IMR-90 (cell line): ENCODE results near the gene MUC21. TPM values are rescaled to one million over a fixed set of nuclear protein-coding genes. Genes with fewer than 3 reads are reported as not detected.

Experiments
- ATAC-seq: fragments of 200-7000 bp; cut with Tn5 transposase; 2 replicates; pipeline ENCODE4 v1.9.1; 2020; ENCODE audit warnings: low read depth, mild to moderate bottlenecking, moderate library complexity
- BruUV-seq: library from RNA; stranded (reverse); fragments of 400-500 nt; replicated peaks from 2 replicates; lab custom pipeline; 2021; lab: Mats Ljungman, UMichigan
- CTCF ChIA-PET: fragments of 300-600 bp; formaldehyde crosslinking; extraction: SDS; loops from one replicate; lab custom pipeline; 2021; ENCODE audit warnings: antibody characterized with exemption; lab: Yijun Ruan, JAX
- POLR2A ChIA-PET: fragments of 300-600 bp; sonication (Branson Sonifier 250); formaldehyde crosslinking; loops from one replicate; lab custom pipeline; 2022; ENCODE audit warnings: antibody characterized with exemption; ENCODE audit not compliant: unreplicated experiment; lab: Charles Lee
- DNase-seq: peaks from one replicate; pipeline ENCODE4 v3.0.0; 2013
- H2AFZ ChIP-seq: replicated peaks from 2 replicates; pipeline ENCODE3; 2013; ENCODE audit warnings: low read length, mild to moderate bottlenecking; ENCODE audit not compliant: poor library complexity
- H2AK5ac ChIP-seq: 2 replicates; pipeline ENCODE4 v1.6.1; 2013; ENCODE audit warnings: low read depth, low read length, inconsistent platforms
- H2AK9ac ChIP-seq: replicated peaks from 2 replicates; pipeline ENCODE3; 2013; ENCODE audit warnings: mild to moderate bottlenecking, low read depth, low read length, moderate library complexity; ENCODE audit not compliant: poor library complexity
- H2BK120ac ChIP-seq: 2 replicates; pipeline ENCODE4 v1.6.1; 2013; ENCODE audit warnings: low read depth, low read length, inconsistent platforms
- H2BK15ac ChIP-seq: 3 replicates; pipeline ENCODE4 v1.6.1; 2013; ENCODE audit warnings: low read depth, low read length, inconsistent platforms
- H2BK20ac ChIP-seq: 2 replicates; pipeline ENCODE4 v1.6.1; 2013; ENCODE audit warnings: low read depth, mild to moderate bottlenecking, inconsistent platforms, low read length, moderate library complexity
- H2BK5ac ChIP-seq: 2 replicates; pipeline ENCODE4 v1.6.1; 2013; ENCODE audit warnings: mild to moderate bottlenecking, low read depth, low read length, inconsistent platforms; ENCODE audit not compliant: poor library complexity, severe bottlenecking
- H3K14ac ChIP-seq: replicated peaks from 2 replicates; pipeline ENCODE4 v1.6.1; 2013; ENCODE audit warnings: low read depth, low read length, inconsistent platforms
- H3K18ac ChIP-seq: 2 replicates; pipeline ENCODE4 v1.6.1; 2013; ENCODE audit warnings: low read depth, low read length, control low read depth
- H3K23ac ChIP-seq: 2 replicates; pipeline ENCODE4 v1.6.1; 2013; ENCODE audit warnings: low read depth, low read length, inconsistent platforms
- H3K27ac ChIP-seq: 2 replicates; pipeline ENCODE4 v1.5.1; 2013; ENCODE audit warnings: mild to moderate bottlenecking, control low read depth, low read length; ENCODE audit not compliant: insufficient read depth
- H3K27me3 ChIP-seq: 2 replicates; pipeline ENCODE4 v1.6.1; 2013; ENCODE audit warnings: low read length; ENCODE audit not compliant: control insufficient read depth, insufficient read depth
- H3K36me3 ChIP-seq: 2 replicates; pipeline ENCODE4 v1.6.1; 2013; ENCODE audit warnings: low read length, mixed read lengths; ENCODE audit not compliant: control insufficient read depth, insufficient read depth
- H3K4ac ChIP-seq: 2 replicates; pipeline ENCODE4 v1.6.1; 2013; ENCODE audit warnings: low read depth, low read length, inconsistent platforms
- H3K4me1 ChIP-seq: 2 replicates; pipeline ENCODE4 v1.6.1; 2013; ENCODE audit warnings: low read length, mixed read lengths; ENCODE audit not compliant: control insufficient read depth, insufficient read depth
- H3K4me2 ChIP-seq: 2 replicates; pipeline ENCODE4 v1.6.1; 2013; ENCODE audit warnings: low read depth, mild to moderate bottlenecking, control low read depth, low read length, moderate library complexity
- H3K4me3 ChIP-seq: 2 replicates; pipeline ENCODE4 v1.5.1; 2013; ENCODE audit warnings: low read depth, mild to moderate bottlenecking, control low read depth, low read length, moderate library complexity; ENCODE audit not compliant: insufficient read depth
- H3K56ac ChIP-seq: 2 replicates; pipeline ENCODE4 v1.6.1; 2013; ENCODE audit warnings: low read length, inconsistent platforms; ENCODE audit not compliant: insufficient read depth; ENCODE audit errors: extremely low read depth
- H3K79me1 ChIP-seq, 2 experiments: 2 replicates each; pipeline ENCODE4 v1.6.1; 2013; ENCODE audit warnings: low read length in 2 of 2, inconsistent platforms in 1 of 2, low read depth in 1 of 2
- H3K9ac ChIP-seq: 2 replicates; pipeline ENCODE4 v1.6.1; 2013; ENCODE audit warnings: low read depth, low read length, control low read depth
- H3K9me1 ChIP-seq: 2 replicates; pipeline ENCODE4 v1.6.1; 2013; ENCODE audit warnings: low read length, inconsistent platforms; ENCODE audit not compliant: insufficient read depth
- H3K9me3 ChIP-seq: 2 replicates; pipeline ENCODE4 v1.6.1; 2013; ENCODE audit warnings: low read length; ENCODE audit not compliant: control insufficient read depth, insufficient read depth
- H4K20me1 ChIP-seq: 2 replicates; pipeline ENCODE4 v1.6.1; 2013; ENCODE audit warnings: low read length, inconsistent platforms; ENCODE audit not compliant: insufficient read depth
- H4K5ac ChIP-seq: 2 replicates; pipeline ENCODE4 v1.6.1; 2013; ENCODE audit warnings: mild to moderate bottlenecking, low read depth, low read length, control low read depth
- H4K8ac ChIP-seq, 2 experiments: 2 replicates each; pipeline ENCODE4 v1.6.1; 2013; ENCODE audit warnings: low read depth in 2 of 2, low read length in 2 of 2, control low read depth in 1 of 2, inconsistent platforms in 1 of 2
- H4K91ac ChIP-seq: 2 replicates; pipeline ENCODE4 v1.6.1; 2013; ENCODE audit warnings: low read depth, low read length, inconsistent platforms; ENCODE audit not compliant: insufficient read depth
- BHLHE40 ChIP-seq: fragments of 150-350 bp; IDR thresholded peaks from 2 replicates; pipeline ENCODE4 v1.6.1; 2016; ENCODE audit warnings: mild to moderate bottlenecking, low read depth, low read length
- CEBPB ChIP-seq: IDR thresholded peaks from 2 replicates; pipeline ENCODE4 v1.6.1; 2012; ENCODE audit warnings: low read depth, low read length, improper control_type of control experiment
- CTCF ChIP-seq: conservative IDR thresholded peaks from 2 replicates; pipeline ENCODE4 v1.5.1; 2012; ENCODE audit warnings: mild to moderate bottlenecking, low read depth, low read length, improper control_type of control experiment
- FOS ChIP-seq: fragments of 150-350 bp; IDR thresholded peaks from 2 replicates; pipeline ENCODE4 v1.6.1; 2016; ENCODE audit warnings: low read depth, low read length
- MAFK ChIP-seq: IDR thresholded peaks from 2 replicates; pipeline ENCODE4 v1.6.1; 2012; ENCODE audit warnings: low read depth, low read length, improper control_type of control experiment
- MAZ ChIP-seq: IDR thresholded peaks from 2 replicates; pipeline ENCODE4 v1.6.1; 2012; ENCODE audit warnings: low read depth, mild to moderate bottlenecking, low read length, improper control_type of control experiment, moderate library complexity, borderline replicate concordance
- MXI1 ChIP-seq: IDR thresholded peaks from 2 replicates; pipeline ENCODE4 v1.6.1; 2012; ENCODE audit warnings: low read depth, mild to moderate bottlenecking, low read length, moderate library complexity, borderline replicate concordance
- NFE2L2 ChIP-seq: fragments of 150-350 bp; IDR thresholded peaks from 2 replicates; pipeline ENCODE4 v1.6.1; 2016; ENCODE audit warnings: low read depth, mild to moderate bottlenecking, low read length
- POLR2A ChIP-seq: IDR thresholded peaks from 2 replicates; pipeline ENCODE4 v1.6.1; 2012; ENCODE audit warnings: mild to moderate bottlenecking, low read depth, low read length
- RAD21 ChIP-seq: IDR thresholded peaks from 2 replicates; pipeline ENCODE4 v1.6.1; 2012; ENCODE audit warnings: low read length, improper control_type of control experiment
- RCOR1 ChIP-seq: IDR thresholded peaks from 2 replicates; pipeline ENCODE4 v1.6.1; 2012; ENCODE audit warnings: mild to moderate bottlenecking, low read length, improper control_type of control experiment; ENCODE audit not compliant: insufficient replicate concordance
- RFX5 ChIP-seq: IDR thresholded peaks from 2 replicates; pipeline ENCODE4 v1.8.0; 2012; ENCODE audit warnings: low read depth, mild to moderate bottlenecking, low read length, moderate library complexity
- SMC3 ChIP-seq: fragments of 150-350 bp; IDR thresholded peaks from 2 replicates; pipeline ENCODE4 v1.6.1; 2016; ENCODE audit warnings: low read depth, mild to moderate bottlenecking, antibody characterized with exemption, low read length, moderate library complexity
- USF2 ChIP-seq: fragments of 150-350 bp; IDR thresholded peaks from 2 replicates; pipeline ENCODE4 v1.6.1; 2017; ENCODE audit warnings: mild to moderate bottlenecking, antibody characterized with exemption, low read length, low read depth
- WGBS, 2 experiments: methylation state at CpG; one replicate each; pipeline versions ENCODE4 v1.1.5 to v1.1.7; 2013; ENCODE audit warnings: missing lambda C conversion rate in 2 of 2; ENCODE audit not compliant: insufficient read length in 1 of 2; ENCODE audit errors: extremely low coverage in 2 of 2; 5-methylcytosine and 5-hydroxymethylcytosine counted together
- dilution Hi-C: fragments of 300-500 bp; cut with HindIII; formaldehyde crosslinking; loops from one replicate; pipeline ENCODE4 v1.14.3; 2018; ENCODE audit warnings: low sequenced_read_pairs; ENCODE audit not compliant: unreplicated experiment
- in situ Hi-C: fragments of 300-500 bp; cut with MboI; formaldehyde crosslinking; loops from 3 replicates; pipeline ENCODE4 v1.14.3; 2019; ENCODE audit warnings: low sequenced_read_pairs, inconsistent platforms, mixed read lengths
- intact Hi-C: fragments of 100-400 bp; cut with micrococcal nuclease; formaldehyde crosslinking; loops from 2 replicates; pipeline ENCODE4 v1.10.0; 2022
- polyA plus RNA-seq, 3 experiments: library from polyadenylated mRNA; depleted of rRNA; stranded (reverse); fragments of >200 nt; gene quantifications; 2 replicates each; pipeline ENCODE4 v1.2.3, GENCODE V29; 2012; ENCODE audit warnings: low replicate concordance in 1 of 3
- total RNA-seq: library from RNA; depleted of rRNA; stranded (reverse); fragments of >200 nt; gene quantifications from 2 replicates; pipeline ENCODE4 v1.2.3, GENCODE V29; 2012
- TF ChIP-seq, protein P1 (sequence below): fragments of 150-350 bp; IDR thresholded peaks from 2 replicates; pipeline ENCODE4 v1.6.1; 2016; ENCODE audit warnings: low read depth, mild to moderate bottlenecking, low read length, moderate library complexity, borderline replicate concordance

The MUC21 gene
- total and polyA plus RNA-seq, 2 of the 4 experiments (the other 2 are of a cell fraction): not detected

DNA sequence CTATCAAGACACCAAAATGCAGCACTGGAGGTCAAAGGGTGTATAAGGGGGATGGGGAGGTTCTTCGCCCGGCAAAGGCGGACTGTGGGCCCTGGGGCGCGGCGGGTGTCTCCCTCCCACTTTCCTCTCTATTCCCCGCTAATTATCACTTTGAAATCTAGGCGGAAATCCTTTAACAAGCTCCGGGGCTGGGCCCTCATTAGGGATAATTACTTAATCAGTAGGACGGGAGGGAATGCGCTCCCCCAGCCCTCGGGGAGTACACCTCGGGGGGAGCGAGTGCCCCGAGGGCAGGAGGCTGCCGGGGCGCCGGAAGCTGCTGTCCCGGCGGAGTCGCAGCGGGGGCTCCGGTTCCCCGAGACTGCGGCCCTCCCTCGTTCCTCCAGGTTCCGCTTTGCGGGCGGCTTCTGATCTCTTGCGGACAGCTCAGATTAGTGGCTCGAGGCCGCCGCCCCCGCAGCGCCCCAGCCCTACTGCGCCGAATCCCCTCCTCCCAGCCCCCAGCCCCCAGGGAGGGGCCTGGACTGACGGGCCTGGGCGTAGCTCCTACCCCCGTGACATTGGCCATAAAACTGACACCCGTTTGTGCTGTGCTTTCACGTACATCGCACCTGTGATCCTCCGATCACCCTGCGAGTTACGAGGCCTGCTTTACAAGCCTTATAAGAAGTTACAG is 28.0 kb upstream of the MUC21 start:
- H3K4me2 ChIP-seq: peak overlapping the region; percentile 71
- peaks cover 6% of the 10 kb centered on the region for H3K9me3 ChIP-seq
- H2AFZ ChIP-seq: peak overlapping the region; percentile 81
- no peaks in the 10 kb centered on the region for H4K20me1 ChIP-seq
- no peak overlapping the region for H3K18ac ChIP-seq
- H2BK120ac ChIP-seq: no peak overlapping the region
- peak overlapping the region; percentile 33; the same call in 1 of the 2 replicates for H3K4me3 ChIP-seq
- no peak overlapping the region for H2BK5ac ChIP-seq
- H3K23ac ChIP-seq: no peak overlapping the region; the same call in 1 of the 2 replicates
- no peak overlapping the region for H3K27ac ChIP-seq
- no peak overlapping the region for H2BK20ac ChIP-seq
- dilution Hi-C loops (no loop called here), intact Hi-C loops (no loop called here), in situ Hi-C loops (no loop called here)
- no peaks in the 10 kb centered on the region for H3K79me1 ChIP-seq
- 10% methylated on average over 24 of the region's 46 CpGs; no CpG with 5 or more reads in 1 of the 2 experiments for WGBS, 2 experiments
- no peak overlapping the region for H3K4ac ChIP-seq
- peak overlapping the region; percentile 30 for H2AK9ac ChIP-seq
- H3K36me3 ChIP-seq: no peaks in the 10 kb centered on the region
- no TSS peak for BruUV-seq
- no peaks in the 10 kb centered on the region for H3K4me1 ChIP-seq
- H4K8ac ChIP-seq: no peak overlapping the region
- ChIA-PET POLR2A (no interaction called here), CTCF (interaction anchor here (1.2 kb wide), 1 partner anchor 42 kb away, joined by 3 read pairs; no protein-coding TSS in a partner anchor)
- H3K9ac ChIP-seq: no peak overlapping the region
- peak; percentile 4 for DNase-seq
- H4K91ac ChIP-seq: no peak overlapping the region
- peak overlapping the region; percentile 25; the same call in 1 of the 2 replicates for H4K5ac ChIP-seq
- no peak overlapping the region for H3K14ac ChIP-seq
- H3K27me3 ChIP-seq: peaks cover 73% of the 10 kb centered on the region
- ATAC-seq: peak; percentile 66
- H2AK5ac ChIP-seq: no peak overlapping the region
- H3K56ac ChIP-seq: no peak overlapping the region
- H2BK15ac ChIP-seq: no peak overlapping the region
- peaks cover 6% of the 10 kb centered on the region; the same call in 1 of the 2 replicates for H3K9me1 ChIP-seq
- TF ChIP-seq MAFK: no peak
- no peak for TF ChIP-seq RFX5
- no peak for TF ChIP-seq USF2
- TF ChIP-seq, protein P1, sequence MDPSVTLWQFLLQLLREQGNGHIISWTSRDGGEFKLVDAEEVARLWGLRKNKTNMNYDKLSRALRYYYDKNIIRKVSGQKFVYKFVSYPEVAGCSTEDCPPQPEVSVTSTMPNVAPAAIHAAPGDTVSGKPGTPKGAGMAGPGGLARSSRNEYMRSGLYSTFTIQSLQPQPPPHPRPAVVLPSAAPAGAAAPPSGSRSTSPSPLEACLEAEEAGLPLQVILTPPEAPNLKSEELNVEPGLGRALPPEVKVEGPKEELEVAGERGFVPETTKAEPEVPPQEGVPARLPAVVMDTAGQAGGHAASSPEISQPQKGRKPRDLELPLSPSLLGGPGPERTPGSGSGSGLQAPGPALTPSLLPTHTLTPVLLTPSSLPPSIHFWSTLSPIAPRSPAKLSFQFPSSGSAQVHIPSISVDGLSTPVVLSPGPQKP: no peak
- no peak for TF ChIP-seq MAZ
- TF ChIP-seq RAD21: no peak
- TF ChIP-seq CEBPB: no peak
- no peak for TF ChIP-seq NFE2L2
- TF ChIP-seq FOS: no peak
- no peak for TF ChIP-seq SMC3
- TF ChIP-seq BHLHE40: no peak
- TF ChIP-seq CTCF: no peak
- no peak for TF ChIP-seq MXI1
- no peak for TF ChIP-seq RCOR1
- TF ChIP-seq POLR2A: no peak
